ENCODE measurements around the gene ARMCX6.

DNA sequence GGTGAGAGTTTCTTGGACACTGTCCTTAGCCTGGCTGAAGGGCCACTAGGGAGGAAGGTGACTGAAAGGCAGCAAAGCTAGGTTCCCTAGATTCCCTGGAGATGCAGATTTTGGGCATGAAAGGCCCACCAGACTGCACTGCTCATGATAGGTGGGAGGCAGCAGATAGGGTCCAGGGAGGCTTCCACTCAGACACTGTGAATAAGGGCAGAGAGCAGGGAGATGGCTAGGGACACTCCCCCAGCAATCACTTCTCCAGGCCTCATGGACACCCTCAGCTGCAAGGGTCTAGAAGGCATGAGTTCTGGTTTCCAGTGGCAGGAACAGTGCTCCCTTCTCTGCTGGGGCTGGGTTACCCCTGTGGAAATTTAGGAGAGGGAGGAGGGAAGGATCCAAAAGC lies 21.8 kb upstream of the ARMCX6 start:
- TF ChIP-seq, protein P1, sequence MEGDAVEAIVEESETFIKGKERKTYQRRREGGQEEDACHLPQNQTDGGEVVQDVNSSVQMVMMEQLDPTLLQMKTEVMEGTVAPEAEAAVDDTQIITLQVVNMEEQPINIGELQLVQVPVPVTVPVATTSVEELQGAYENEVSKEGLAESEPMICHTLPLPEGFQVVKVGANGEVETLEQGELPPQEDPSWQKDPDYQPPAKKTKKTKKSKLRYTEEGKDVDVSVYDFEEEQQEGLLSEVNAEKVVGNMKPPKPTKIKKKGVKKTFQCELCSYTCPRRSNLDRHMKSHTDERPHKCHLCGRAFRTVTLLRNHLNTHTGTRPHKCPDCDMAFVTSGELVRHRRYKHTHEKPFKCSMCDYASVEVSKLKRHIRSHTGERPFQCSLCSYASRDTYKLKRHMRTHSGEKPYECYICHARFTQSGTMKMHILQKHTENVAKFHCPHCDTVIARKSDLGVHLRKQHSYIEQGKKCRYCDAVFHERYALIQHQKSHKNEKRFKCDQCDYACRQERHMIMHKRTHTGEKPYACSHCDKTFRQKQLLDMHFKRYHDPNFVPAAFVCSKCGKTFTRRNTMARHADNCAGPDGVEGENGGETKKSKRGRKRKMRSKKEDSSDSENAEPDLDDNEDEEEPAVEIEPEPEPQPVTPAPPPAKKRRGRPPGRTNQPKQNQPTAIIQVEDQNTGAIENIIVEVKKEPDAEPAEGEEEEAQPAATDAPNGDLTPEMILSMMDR (IDR thresholded peaks at IDR 0.05; ENCODE audit: low read length) = no peak
- TF ChIP-seq EZH2 (IDR thresholded peaks at IDR 0.05; ENCODE audit: borderline replicate concordance, low read length) = no peak
